GM06990 (cell line): ENCODE results near the gene PCDHGA4.
"Not testable (repeated sequence)": the region's sequence is repeated elsewhere in the genome, so short reads cannot be mapped to it uniquely, and the experiment has no call there.

Experiments
- DNase-seq: peaks from one replicate; pipeline ENCODE4 v3.0.0-alpha.2; 2011; ENCODE audit not compliant: insufficient read length; ENCODE audit errors: extremely low read depth
- H3K27me3 ChIP-seq: replicated peaks from 2 replicates; pipeline ENCODE4 v1.6.0; 2011; ENCODE audit warnings: low read length; ENCODE audit not compliant: control insufficient read depth, insufficient read depth
- H3K36me3 ChIP-seq: 2 replicates; pipeline ENCODE4 v1.5.1; 2011; ENCODE audit warnings: low read length; ENCODE audit not compliant: control insufficient read depth, insufficient read depth
- H3K4me3 ChIP-seq: replicated peaks from 2 replicates; pipeline ENCODE4 v1.5.1; 2011; ENCODE audit warnings: low read depth, mild to moderate bottlenecking, control low read depth, low read length
- TF ChIP-seq, protein P1 (sequence below): IDR thresholded peaks from 2 replicates; pipeline ENCODE4 v1.5.1; 2011; ENCODE audit warnings: low read length, control low read depth, mild to moderate bottlenecking, inconsistent platforms; ENCODE audit not compliant: insufficient read depth, poor library complexity, severe bottlenecking

Gene PCDHGA4

DNA sequence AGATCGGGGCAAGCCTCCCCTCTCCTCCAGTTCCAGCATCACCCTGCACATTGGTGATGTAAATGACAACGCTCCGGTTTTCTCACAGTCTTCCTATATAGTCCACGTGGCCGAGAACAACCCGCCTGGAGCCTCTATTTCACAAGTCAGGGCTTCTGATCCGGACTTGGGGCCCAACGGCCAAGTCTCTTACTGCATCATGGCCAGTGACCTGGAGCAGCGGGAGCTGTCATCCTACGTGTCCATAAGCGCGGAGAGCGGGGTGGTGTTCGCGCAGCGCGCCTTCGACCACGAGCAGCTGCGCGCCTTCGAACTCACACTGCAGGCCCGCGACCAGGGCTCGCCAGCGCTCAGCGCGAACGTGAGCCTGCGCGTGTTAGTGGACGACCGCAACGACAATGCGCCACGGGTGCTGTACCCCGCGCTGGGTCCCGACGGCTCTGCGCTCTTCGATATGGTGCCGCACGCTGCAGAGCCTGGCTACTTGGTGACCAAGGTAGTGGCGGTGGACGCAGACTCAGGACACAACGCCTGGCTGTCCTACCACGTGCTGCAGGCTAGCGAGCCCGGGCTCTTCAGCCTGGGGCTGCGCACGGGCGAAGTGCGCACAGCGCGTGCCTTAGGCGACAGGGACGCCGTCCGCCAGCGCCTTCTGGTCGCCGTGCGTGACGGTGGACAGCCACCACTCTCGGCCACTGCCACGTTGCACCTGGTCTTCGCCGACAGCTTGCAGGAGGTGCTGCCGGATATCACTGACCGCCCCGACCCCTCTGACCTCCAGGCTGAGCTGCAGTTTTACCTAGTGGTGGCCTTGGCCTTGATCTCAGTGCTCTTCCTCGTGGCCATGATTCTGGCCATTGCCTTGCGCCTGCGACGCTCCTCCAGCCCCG is 34.6 kb downstream of the PCDHGA4 start:
- TF ChIP-seq, protein P1, sequence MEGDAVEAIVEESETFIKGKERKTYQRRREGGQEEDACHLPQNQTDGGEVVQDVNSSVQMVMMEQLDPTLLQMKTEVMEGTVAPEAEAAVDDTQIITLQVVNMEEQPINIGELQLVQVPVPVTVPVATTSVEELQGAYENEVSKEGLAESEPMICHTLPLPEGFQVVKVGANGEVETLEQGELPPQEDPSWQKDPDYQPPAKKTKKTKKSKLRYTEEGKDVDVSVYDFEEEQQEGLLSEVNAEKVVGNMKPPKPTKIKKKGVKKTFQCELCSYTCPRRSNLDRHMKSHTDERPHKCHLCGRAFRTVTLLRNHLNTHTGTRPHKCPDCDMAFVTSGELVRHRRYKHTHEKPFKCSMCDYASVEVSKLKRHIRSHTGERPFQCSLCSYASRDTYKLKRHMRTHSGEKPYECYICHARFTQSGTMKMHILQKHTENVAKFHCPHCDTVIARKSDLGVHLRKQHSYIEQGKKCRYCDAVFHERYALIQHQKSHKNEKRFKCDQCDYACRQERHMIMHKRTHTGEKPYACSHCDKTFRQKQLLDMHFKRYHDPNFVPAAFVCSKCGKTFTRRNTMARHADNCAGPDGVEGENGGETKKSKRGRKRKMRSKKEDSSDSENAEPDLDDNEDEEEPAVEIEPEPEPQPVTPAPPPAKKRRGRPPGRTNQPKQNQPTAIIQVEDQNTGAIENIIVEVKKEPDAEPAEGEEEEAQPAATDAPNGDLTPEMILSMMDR, result no peak
- Histone ChIP-seq H3K36me3 (no peaks in the 10 kb centered on the region), H3K27me3 (no peaks in the 10 kb centered on the region), H3K4me3 (no peak overlapping the region)
- DNase-seq, result no peak

DNA sequence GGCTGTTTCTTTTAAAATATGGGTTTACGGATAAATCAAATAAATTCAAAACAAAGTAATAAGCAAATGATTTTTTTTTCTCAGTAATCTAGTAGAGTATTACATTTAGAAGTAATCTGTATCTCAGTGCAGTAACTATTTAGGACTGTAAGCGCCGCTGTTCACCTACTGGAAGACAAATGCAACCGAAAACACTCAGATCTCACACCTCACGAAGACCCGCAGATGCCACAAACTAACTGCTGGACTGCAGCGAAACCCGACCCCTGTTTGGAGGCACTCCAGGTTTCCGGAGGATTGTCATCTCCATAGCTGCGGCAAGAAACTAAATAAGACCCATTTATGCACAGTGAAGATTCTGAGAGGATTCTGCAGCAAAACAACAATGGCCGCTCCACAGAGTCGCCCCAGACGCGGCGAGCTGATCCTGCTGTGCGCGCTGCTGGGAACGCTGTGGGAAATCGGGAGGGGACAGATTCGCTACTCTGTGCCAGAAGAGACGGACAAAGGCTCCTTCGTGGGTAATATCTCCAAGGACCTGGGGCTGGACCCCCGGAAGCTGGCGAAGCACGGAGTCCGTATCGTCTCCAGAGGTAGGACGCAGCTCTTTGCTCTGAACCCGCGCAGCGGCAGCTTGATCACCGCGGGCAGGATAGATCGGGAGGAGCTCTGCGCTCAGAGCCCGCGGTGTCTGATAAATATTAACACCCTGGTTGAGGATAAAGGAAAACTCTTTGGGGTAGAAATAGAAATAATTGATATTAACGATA is 37.8 kb downstream of the PCDHGA4 start, which contains the start of gene PCDHGA8:
TSS of gene PCDHGA8 (plus strand) at position 205 of the 770 bp plus-strand sequence. CDS start at position 386, 181 bp downstream.
- Histone ChIP-seq H3K27me3 (no peaks in the 10 kb centered on the region), H3K4me3 (no peak within 1 kb of the TSS), H3K36me3 (no peaks in the 10 kb centered on the region)
- TF ChIP-seq, protein P1, result no peak
- DNase-seq, result no peak

DNA sequence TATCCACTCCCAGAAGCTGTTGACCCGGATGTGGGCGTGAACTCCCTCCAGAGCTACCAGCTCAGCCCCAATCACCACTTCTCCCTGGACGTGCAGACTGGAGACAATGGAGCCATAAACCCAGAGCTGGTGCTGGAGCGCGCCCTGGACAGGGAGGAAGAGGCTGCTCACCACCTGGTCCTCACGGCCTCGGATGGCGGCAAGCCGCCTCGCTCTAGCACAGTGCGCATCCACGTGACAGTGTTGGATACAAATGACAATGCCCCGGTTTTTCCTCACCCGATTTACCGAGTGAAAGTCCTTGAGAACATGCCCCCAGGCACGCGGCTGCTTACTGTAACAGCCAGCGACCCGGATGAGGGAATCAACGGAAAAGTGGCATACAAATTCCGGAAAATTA is 38.4 kb downstream of the PCDHGA4 start:
- no peak for DNase-seq
- no peaks in the 10 kb centered on the region for H3K36me3 ChIP-seq
- H3K4me3 ChIP-seq, result no peak overlapping the region
- H3K27me3 ChIP-seq, result no peaks in the 10 kb centered on the region
- TF ChIP-seq, protein P1, result no peak

DNA sequence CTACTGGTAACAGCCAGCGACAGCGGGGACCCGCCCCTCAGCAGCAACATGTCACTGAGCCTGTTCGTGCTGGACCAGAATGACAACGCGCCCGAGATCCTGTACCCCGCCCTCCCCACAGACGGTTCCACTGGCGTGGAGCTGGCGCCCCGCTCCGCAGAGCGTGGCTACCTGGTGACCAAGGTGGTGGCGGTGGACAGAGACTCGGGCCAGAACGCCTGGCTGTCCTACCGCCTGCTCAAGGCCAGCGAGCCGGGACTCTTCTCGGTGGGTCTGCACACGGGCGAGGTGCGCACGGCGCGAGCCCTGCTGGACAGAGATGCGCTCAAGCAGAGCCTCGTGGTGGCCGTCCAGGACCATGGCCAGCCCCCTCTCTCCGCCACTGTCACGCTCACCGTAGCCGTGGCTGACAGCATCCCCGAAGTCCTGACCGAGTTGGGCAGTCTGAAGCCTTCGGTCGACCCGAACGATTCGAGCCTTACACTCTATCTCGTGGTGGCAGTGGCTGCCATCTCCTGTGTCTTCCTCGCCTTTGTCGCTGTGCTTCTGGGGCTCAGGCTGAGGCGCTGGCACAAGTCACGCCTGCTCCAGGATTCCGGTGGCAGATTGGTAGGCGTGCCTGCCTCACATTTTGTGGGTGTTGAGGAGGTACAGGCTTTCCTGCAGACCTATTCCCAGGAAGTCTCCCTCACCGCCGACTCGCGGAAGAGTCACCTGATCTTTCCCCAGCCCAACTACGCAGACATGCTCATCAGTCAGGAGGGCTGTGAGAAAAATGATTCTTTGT is 39.8 kb downstream of the PCDHGA4 start:
- not testable (repeated sequence) for H3K36me3 ChIP-seq, DNase-seq, H3K27me3 ChIP-seq, H3K4me3 ChIP-seq

DNA sequence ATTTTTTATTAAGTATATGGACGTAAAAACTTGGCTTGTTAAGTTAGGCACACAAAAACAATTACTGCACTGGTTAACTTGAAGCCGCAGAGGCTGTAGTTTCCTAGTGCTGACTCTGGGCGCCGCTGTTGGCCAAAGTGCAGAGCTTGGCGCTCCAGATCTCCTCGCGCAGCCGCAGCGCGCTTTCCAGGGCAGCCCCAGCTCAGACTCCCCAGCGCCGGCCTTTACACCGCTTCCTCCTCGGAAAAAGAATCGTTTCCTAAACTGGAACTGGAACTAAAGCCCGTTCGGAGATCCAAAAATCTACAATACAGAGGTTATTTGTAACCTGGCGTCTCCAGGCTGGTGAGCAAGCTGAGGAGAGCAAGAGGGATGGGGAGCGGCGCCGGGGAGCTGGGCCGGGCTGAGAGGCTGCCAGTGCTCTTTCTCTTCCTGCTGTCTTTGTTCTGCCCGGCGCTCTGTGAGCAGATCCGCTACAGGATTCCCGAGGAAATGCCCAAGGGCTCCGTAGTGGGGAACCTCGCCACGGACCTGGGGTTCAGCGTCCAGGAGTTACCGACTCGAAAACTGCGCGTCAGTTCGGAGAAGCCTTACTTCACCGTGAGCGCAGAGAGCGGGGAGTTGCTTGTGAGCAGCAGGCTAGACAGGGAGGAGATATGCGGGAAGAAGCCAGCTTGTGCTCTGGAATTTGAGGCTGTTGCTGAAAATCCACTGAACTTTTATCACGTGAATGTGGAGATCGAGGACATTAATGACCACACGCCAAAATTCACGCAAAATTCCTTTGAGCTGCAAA is 43.1 kb downstream of the PCDHGA4 start, which contains the start of gene PCDHGB5:
TSS of gene PCDHGB5 (plus strand) at position 192 of the 796 bp plus-strand sequence. CDS start at position 373, 181 bp downstream.
- H3K4me3 ChIP-seq, H3K27me3 ChIP-seq, H3K36me3 ChIP-seq: not testable (repeated sequence)
- TF ChIP-seq, protein P1, result peak; percentile 17
- DNase-seq, result peak; percentile 37
